HAP-1 (cell line): ENCODE data around the gene STXBP5L.
"Not testable (repeated sequence)": the region's sequence is repeated elsewhere in the genome, so short reads cannot be mapped to it uniquely, and the experiment has no call there.

Source experiments
- DNase-seq, 2 experiments: peaks; one replicate each; pipeline ENCODE4 v3.0.0-alpha.2; 2016 to 2020; ENCODE audit warnings: low spot score in 2 of 2
- H3K27me3 ChIP-seq: fragments of 250-450 bp; sonication (Bioruptor Pico); 2 replicates; pipeline ENCODE4 v1.5.1; 2020; ENCODE audit warnings: low read depth, mild to moderate bottlenecking, moderate library complexity
- H3K36me3 ChIP-seq: fragments of 250-450 bp; sonication (Bioruptor Pico); replicated peaks from 2 replicates; pipeline ENCODE4 v1.5.1; 2020; ENCODE audit warnings: mild to moderate bottlenecking
- H3K4me1 ChIP-seq: fragments of 250-450 bp; sonication (Bioruptor Pico); 2 replicates; pipeline ENCODE4 v1.5.1; 2020; ENCODE audit warnings: mild to moderate bottlenecking
- H3K4me3 ChIP-seq: fragments of 250-450 bp; sonication (Bioruptor Pico); 2 replicates; pipeline ENCODE4 v1.5.1; 2020; ENCODE audit warnings: mild to moderate bottlenecking, moderate library complexity
- H3K9me3 ChIP-seq: fragments of 250-450 bp; sonication (Bioruptor Pico); 2 replicates; pipeline ENCODE4 v1.5.1; 2020; ENCODE audit warnings: mild to moderate bottlenecking, moderate library complexity
- in situ Hi-C: fragments of 300-500 bp; cut with MboI; formaldehyde crosslinking; loops from 3 replicates; pipeline ENCODE4 v1.14.3; 2020; ENCODE audit warnings: low sequenced_read_pairs, inconsistent platforms, mixed read lengths

The STXBP5L gene

GRCh38 chr3:121078378-121079101 is 170.5 kb downstream of the STXBP5L start:
- DNase-seq, H3K36me3 ChIP-seq, in situ Hi-C loops: not testable (repeated sequence)

GRCh38 chr3:121096953-121097352 is 188.9 kb downstream of the STXBP5L start:
- Histone ChIP-seq H3K27me3 (no peaks in the 10 kb centered on the region), H3K4me3 (no peak overlapping the region)
- in situ Hi-C loops, result no loop called here

More at GRCh38 chr3:121078378-121079101, 170.5 kb downstream of the STXBP5L start:
- not testable (repeated sequence) for H3K9me3 ChIP-seq, H3K4me1 ChIP-seq, H3K27me3 ChIP-seq, H3K4me3 ChIP-seq

DNA sequence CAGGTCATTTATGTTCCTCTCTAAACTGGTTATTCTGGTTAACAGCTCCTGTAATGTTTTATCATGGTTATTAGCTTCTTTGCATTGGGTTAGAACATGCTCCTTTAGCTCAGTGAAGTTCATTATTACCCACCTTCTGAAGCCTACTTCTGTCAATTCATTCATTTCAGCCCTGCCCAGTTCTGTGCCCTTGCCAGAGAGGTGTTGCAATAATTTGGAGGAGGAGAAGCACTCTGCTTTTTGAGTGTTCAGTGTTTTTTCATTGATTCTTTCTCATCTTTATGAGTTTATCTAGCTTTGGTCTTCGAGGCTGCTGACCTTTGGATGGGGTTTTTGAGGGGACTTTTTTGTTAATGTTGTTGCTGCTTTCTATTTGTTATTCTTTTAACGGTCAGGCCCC is 203.1 kb downstream of the STXBP5L start:
- H3K4me1 ChIP-seq, H3K27me3 ChIP-seq, H3K36me3 ChIP-seq, in situ Hi-C loops, H3K9me3 ChIP-seq, H3K4me3 ChIP-seq, DNase-seq: not testable (repeated sequence)

More at GRCh38 chr3:121096953-121097352, 188.9 kb downstream of the STXBP5L start:
- Histone ChIP-seq H3K4me1 (no peaks in the 10 kb centered on the region), H3K36me3 (no peaks in the 10 kb centered on the region), H3K9me3 (no peaks in the 10 kb centered on the region)
- no peak for DNase-seq

DNA sequence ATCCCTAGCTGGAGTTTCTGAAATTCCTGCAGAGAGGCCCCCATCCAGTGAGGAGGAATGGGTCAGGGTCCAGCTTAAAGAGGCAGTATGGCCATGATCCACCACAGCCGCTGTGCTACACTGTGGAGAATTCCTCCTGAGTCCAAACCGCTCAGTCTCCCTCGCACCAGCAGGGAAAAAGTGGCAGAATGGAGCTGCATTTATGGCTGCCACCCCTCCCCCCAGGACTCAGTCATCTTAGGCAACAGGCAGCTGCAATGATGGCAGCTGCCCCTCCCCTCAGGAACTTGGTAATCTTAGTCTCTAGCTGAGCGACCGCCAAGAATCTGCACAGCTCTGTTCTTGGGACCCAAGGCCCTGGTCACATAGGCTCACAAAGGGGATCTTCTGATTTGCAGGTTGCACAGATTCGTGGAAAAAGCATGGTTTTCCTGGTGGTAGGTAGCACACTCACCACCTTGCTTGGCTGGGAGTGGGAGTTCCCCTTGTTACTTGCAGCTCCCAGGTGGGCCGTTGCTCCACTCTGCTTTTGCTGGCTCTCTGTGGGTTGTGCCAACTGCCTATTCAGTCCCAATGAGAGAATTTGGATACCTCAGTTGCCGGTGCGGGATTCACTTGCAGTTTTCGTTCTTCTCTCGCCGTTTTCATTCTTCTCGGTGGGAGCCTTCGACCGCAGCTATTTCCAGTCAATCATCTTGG is 204.1 kb downstream of the STXBP5L start:
- H3K9me3 ChIP-seq, result no peaks in the 10 kb centered on the region
- no peaks in the 10 kb centered on the region for H3K4me1 ChIP-seq
- in situ Hi-C loops, result no loop called here
- H3K4me3 ChIP-seq, result no peak overlapping the region
- H3K27me3 ChIP-seq, result no peaks in the 10 kb centered on the region
- no peaks in the 10 kb centered on the region for H3K36me3 ChIP-seq
- peak in 1 of 2 experiments; percentile 16 for DNase-seq

DNA sequence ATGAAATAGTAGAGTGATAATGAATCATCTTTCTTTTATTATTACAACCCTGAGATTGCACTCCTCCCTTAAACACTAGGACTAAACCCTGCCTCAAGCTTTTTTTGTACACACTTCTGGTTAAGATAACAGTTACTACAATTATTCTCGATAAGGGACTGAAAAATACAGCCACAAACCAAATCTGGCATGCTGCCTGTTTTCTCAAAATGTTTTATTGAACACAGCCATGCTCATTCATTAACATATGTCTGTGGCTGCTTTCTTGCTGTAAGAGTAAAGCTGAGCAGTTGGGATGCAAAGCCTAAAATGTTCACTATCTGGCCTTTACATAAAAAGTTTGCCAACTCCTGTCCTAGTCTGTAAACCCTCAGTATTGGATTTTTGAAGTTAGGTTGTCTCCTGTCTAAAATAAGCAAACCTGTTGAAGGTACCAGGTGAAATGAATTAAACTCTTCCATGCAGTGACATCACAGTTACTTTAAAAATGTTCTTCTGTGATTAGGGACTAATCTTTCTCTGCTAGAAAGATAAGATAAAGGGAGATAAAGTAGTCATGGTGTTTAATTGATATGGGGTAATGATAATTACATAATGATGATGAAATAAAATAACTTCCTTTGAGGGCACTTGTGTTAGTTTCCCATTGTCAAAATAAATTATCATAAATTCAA is 218.2 kb downstream of the STXBP5L start:
- no peak for DNase-seq
- Histone ChIP-seq H3K4me3 (no peak overlapping the region), H3K4me1 (no peaks in the 10 kb centered on the region), H3K36me3 (no peaks in the 10 kb centered on the region), H3K9me3 (no peaks in the 10 kb centered on the region), H3K27me3 (no peaks in the 10 kb centered on the region)
- in situ Hi-C loops, result no loop called here

DNA sequence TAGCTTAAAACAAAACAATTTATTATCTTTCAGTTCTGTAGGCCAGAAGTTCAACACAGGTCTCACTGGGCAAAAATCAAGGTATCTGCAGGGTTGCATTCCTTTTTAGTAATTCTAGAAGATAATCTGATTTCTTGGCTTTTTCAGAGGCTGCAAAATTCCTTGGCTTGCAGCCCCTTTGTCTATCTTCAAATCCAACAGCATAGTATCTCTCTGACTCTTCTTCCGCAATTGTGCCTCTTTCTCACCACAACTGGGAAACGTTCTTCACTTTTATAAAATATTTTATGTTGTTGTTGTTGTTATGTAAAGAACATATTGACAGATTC is 218.7 kb downstream of the STXBP5L start:
- DNase-seq, result no peak
- in situ Hi-C loops, result no loop called here
- no peaks in the 10 kb centered on the region for H3K4me1 ChIP-seq
- no peaks in the 10 kb centered on the region for H3K27me3 ChIP-seq
- no peaks in the 10 kb centered on the region for H3K36me3 ChIP-seq
- no peaks in the 10 kb centered on the region for H3K9me3 ChIP-seq
- H3K4me3 ChIP-seq, result no peak overlapping the region

- H3K4me1 ChIP-seq, result no peaks in the 10 kb centered on the region
- no peaks in the 10 kb centered on the region for H3K27me3 ChIP-seq
- no peaks in the 10 kb centered on the region for H3K36me3 ChIP-seq
- in situ Hi-C loops, result no loop called here
- no peaks in the 10 kb centered on the region for H3K9me3 ChIP-seq
- DNase-seq, result no peak
- no peak overlapping the region for H3K4me3 ChIP-seq
These were observed 244.6 kb downstream of the STXBP5L start for GRCh38 chr3:121152573-121152972.

DNA sequence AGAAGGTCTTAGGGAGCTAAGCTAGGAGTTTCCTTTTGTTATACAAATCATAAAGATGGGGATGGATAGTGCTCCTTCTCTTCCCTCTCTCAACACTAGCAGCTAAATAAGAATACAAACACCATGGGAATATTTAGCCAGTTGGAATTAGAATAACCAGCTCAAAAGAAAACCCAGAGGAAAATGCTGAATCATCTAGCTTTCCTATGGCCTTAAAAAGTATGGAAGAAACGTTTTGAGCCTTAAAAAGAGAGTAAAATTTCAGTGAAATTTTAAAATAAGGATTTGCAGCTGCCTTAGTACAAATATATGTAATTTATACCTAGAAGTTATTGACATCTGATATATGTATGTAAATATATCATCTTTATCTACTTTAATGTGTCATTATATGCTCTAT is 245.8 kb downstream of the STXBP5L start:
- H3K36me3 ChIP-seq, result no peaks in the 10 kb centered on the region
- no peak overlapping the region for H3K4me3 ChIP-seq
- no peaks in the 10 kb centered on the region for H3K4me1 ChIP-seq
- in situ Hi-C loops, result no loop called here
- no peaks in the 10 kb centered on the region for H3K9me3 ChIP-seq
- no peaks in the 10 kb centered on the region for H3K27me3 ChIP-seq
- no peak for DNase-seq

GRCh38 chr3:121155028-121155427 is 247.0 kb downstream of the STXBP5L start:
- Histone ChIP-seq H3K4me1 (no peaks in the 10 kb centered on the region), H3K27me3 (no peaks in the 10 kb centered on the region), H3K36me3 (no peaks in the 10 kb centered on the region), H3K9me3 (no peaks in the 10 kb centered on the region), H3K4me3 (no peak overlapping the region)
- DNase-seq, result no peak
- in situ Hi-C loops, result no loop called here

GRCh38 chr3:121165397-121165837 is 257.4 kb downstream of the STXBP5L start:
- no peaks in the 10 kb centered on the region for H3K36me3 ChIP-seq
- H3K27me3 ChIP-seq, result no peaks in the 10 kb centered on the region
- DNase-seq, result no peak
- H3K4me1 ChIP-seq, result no peaks in the 10 kb centered on the region
- H3K4me3 ChIP-seq, result no peak overlapping the region
- no peaks in the 10 kb centered on the region for H3K9me3 ChIP-seq
- in situ Hi-C loops, result no loop called here

- no peaks in the 10 kb centered on the region for H3K27me3 ChIP-seq
- no peak overlapping the region for H3K4me3 ChIP-seq
- no peaks in the 10 kb centered on the region for H3K4me1 ChIP-seq
- H3K9me3 ChIP-seq, result no peaks in the 10 kb centered on the region
- no peaks in the 10 kb centered on the region for H3K36me3 ChIP-seq
- DNase-seq, result no peak
- in situ Hi-C loops, result no loop called here
These were observed 259.6 kb downstream of the STXBP5L start for GRCh38 chr3:121167374-121168139.

DNA sequence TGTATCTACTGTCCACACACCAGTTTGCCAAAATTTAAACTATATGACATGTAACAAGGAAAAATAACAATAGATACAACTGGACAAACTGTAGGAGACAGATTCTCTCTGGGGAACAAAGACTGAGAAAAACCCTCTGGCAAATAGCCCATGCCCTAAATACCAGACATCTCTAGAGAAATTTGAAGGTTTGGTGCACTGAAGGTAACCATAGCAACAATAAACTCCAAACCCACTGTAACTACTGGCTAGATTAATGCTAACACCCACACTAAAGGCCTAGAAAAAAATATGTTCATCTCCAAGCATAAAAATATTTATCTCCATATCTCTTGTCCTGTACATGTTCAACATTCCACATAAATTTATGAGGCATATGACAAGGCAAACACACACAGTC is 267.1 kb downstream of the STXBP5L start:
- Histone ChIP-seq H3K4me1 (no peaks in the 10 kb centered on the region), H3K9me3 (no peaks in the 10 kb centered on the region), H3K27me3 (no peaks in the 10 kb centered on the region), H3K4me3 (no peak overlapping the region), H3K36me3 (no peaks in the 10 kb centered on the region)
- in situ Hi-C loops, result no loop called here
- no peak for DNase-seq

DNA sequence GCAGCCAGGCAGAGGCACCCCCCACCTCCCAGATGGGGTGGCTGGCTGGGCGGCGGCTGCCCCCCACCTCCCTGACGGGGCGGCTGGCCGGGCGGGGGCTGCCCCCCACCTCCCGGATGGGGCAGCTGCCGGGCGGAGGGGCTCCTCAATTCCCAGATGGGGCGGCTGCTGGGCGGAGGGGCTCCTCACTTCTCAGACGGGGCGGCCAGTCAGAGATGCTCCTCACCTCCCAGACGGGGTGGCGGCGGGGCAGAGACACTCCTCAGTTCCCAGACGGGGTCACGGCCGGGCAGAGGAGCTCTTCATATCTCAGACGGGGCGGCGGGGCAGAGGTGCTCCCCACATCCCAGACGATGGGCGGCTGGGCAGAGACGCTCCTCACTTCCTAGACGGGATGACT is 282.6 kb downstream of the STXBP5L start:
- H3K4me3 ChIP-seq, in situ Hi-C loops, H3K4me1 ChIP-seq, H3K36me3 ChIP-seq, H3K9me3 ChIP-seq, DNase-seq, H3K27me3 ChIP-seq: not testable (repeated sequence)

GRCh38 chr3:121202573-121202972 is 294.6 kb downstream of the STXBP5L start:
- Histone ChIP-seq H3K27me3 (no peaks in the 10 kb centered on the region), H3K4me3 (no peak overlapping the region), H3K36me3 (no peaks in the 10 kb centered on the region), H3K9me3 (no peaks in the 10 kb centered on the region), H3K4me1 (no peaks in the 10 kb centered on the region)
- in situ Hi-C loops, result no loop called here
- no peak for DNase-seq
